Keratinocyte (primary cell): ENCODE data around the gene DBNDD1. TPM values are rescaled to one million over a fixed set of nuclear protein-coding genes. Genes with fewer than 3 reads are reported as not detected.

ENCODE experiments used
- DNase-seq: peaks from one replicate; pipeline ENCODE4 v3.0.0-alpha.2; 2011; ENCODE audit warnings: low read depth, missing footprints, low spot score
- FAIRE-seq: peaks from 2 replicates; lab custom pipeline; 2011; peaks lifted over from hg19 to GRCh38; lab: Jason Lieb, UNC
- H2AFZ ChIP-seq: 2 replicates; pipeline ENCODE4 v1.6.0; 2012; ENCODE audit warnings: low read length, control low read depth, inconsistent platforms; ENCODE audit not compliant: control insufficient read depth
- H3K27ac ChIP-seq: 2 replicates; pipeline ENCODE4 v1.5.1; 2011; ENCODE audit warnings: low read length; ENCODE audit not compliant: control insufficient read depth, insufficient read depth
- H3K27me3 ChIP-seq: 3 replicates; pipeline ENCODE4 v1.6.0; 2011; ENCODE audit warnings: low read length; ENCODE audit not compliant: control insufficient read depth, insufficient read depth; ENCODE audit errors: extremely low read depth
- H3K36me3 ChIP-seq, 2 experiments: 2 replicates in 1 of 2; 3 replicates in 1 of 2; pipeline ENCODE4 v1.5.1; 2011; ENCODE audit warnings: low read length in 2 of 2, mild to moderate bottlenecking in 1 of 2; ENCODE audit not compliant: control insufficient read depth in 2 of 2, insufficient read depth in 2 of 2; ENCODE audit errors: extremely low read depth in 1 of 2
- H3K4me1 ChIP-seq: 3 replicates; pipeline ENCODE4 v1.5.1; 2011; ENCODE audit warnings: low read length; ENCODE audit not compliant: control insufficient read depth, insufficient read depth; ENCODE audit errors: extremely low read depth
- H3K4me2 ChIP-seq: 3 replicates; pipeline ENCODE4 v1.6.0; 2011; ENCODE audit warnings: low read depth, low read length; ENCODE audit not compliant: control insufficient read depth, insufficient read depth; ENCODE audit errors: extremely low read depth
- H3K4me3 ChIP-seq, 3 experiments: fragments of 200-600 bp in 1 of 3; sonication (generic) in 1 of 3; 2 replicates in 2 of 3; 3 replicates in 1 of 3; pipeline ENCODE4 v1.5.1; 2011 to 2016; ENCODE audit warnings: low read length in 3 of 3, mild to moderate bottlenecking in 3 of 3, control low read depth in 2 of 3, inconsistent platforms in 1 of 3, low read depth in 1 of 3, mixed read lengths in 1 of 3, mixed run types in 1 of 3, moderate library complexity in 1 of 3; ENCODE audit not compliant: control insufficient read depth in 2 of 3, insufficient read depth in 2 of 3; ENCODE audit errors: extremely low read depth in 1 of 3
- H3K79me2 ChIP-seq: 2 replicates; pipeline ENCODE4 v1.6.0; 2012; ENCODE audit warnings: low read length; ENCODE audit not compliant: control insufficient read depth, insufficient read depth
- H3K9ac ChIP-seq: 3 replicates; pipeline ENCODE4 v1.6.0; 2011; ENCODE audit warnings: low read length; ENCODE audit not compliant: control insufficient read depth, insufficient read depth; ENCODE audit errors: extremely low read depth
- H3K9me1 ChIP-seq: 3 replicates; pipeline ENCODE4 v1.6.0; 2011; ENCODE audit warnings: low read length; ENCODE audit not compliant: control insufficient read depth, insufficient read depth; ENCODE audit errors: extremely low read depth
- H3K9me3 ChIP-seq: 2 replicates; pipeline ENCODE4 v1.5.1; 2012; ENCODE audit warnings: low read depth, low read length; ENCODE audit not compliant: control insufficient read depth
- H4K20me1 ChIP-seq: 3 replicates; pipeline ENCODE4 v1.6.0; 2011; ENCODE audit warnings: low read length; ENCODE audit not compliant: control insufficient read depth, insufficient read depth; ENCODE audit errors: extremely low read depth
- EZH2 ChIP-seq: IDR thresholded peaks from one replicate; pipeline ENCODE4 v1.6.1; 2012; ENCODE audit warnings: inconsistent platforms, mild to moderate bottlenecking, low read length, moderate library complexity
- dilution Hi-C: fragments of 300-500 bp; cut with MboI; formaldehyde crosslinking; loops from one replicate; pipeline ENCODE4 v1.7.0; 2020; ENCODE audit warnings: low sequenced_read_pairs; ENCODE audit not compliant: extremely low pct_ligation_motif_present
- polyA plus RNA-seq, 5 experiments: library from polyadenylated mRNA; depleted of rRNA in 3 of 5; stranded (reverse) in 3 of 5; stranded (forward) in 1 of 5; unstranded in 1 of 5; fragments of >200 nt; gene quantifications; 1 replicate in 1 of 5; 2 replicates in 3 of 5; 3 replicates in 1 of 5; pipeline versions ENCODE4 v1.2.1 to v1.2.3, GENCODE V29; 2011 to 2012; ENCODE audit warnings: missing spikeins in 2 of 5, low read depth in 1 of 5, low replicate concordance in 1 of 5
- TF ChIP-seq, protein P1 (sequence below), 3 experiments: IDR thresholded peaks in 1 of 3; conservative IDR thresholded peaks in 1 of 3; optimal IDR thresholded peaks in 1 of 3; 2 replicates in 2 of 3; 3 replicates in 1 of 3; pipeline versions ENCODE3 to v1.5.1; 2011; ENCODE audit warnings: low read length in 3 of 3, mild to moderate bottlenecking in 3 of 3, moderate library complexity in 2 of 3, control low read depth in 1 of 3, inconsistent platforms in 1 of 3; ENCODE audit not compliant: insufficient read depth in 2 of 3; ENCODE audit errors: extremely low read depth in 1 of 3

Gene DBNDD1
- polyA plus RNA-seq, 1 donor (not counting 4 experiments of a cell fraction or from before 2014, with no cell fraction given), result 1.7 TPM

GRCh38 chr16:90048347-90048722 is 29.1 kb upstream of the DBNDD1 start:
- H3K27ac ChIP-seq, result no peak overlapping the region
- dilution Hi-C loops, result no loop called here
- peaks cover 4% of the 10 kb centered on the region for H3K9me1 ChIP-seq
- FAIRE-seq, result no peak
- H3K79me2 ChIP-seq, result no peaks in the 10 kb centered on the region
- H2AFZ ChIP-seq, result no peak overlapping the region
- H3K9ac ChIP-seq, result no peak overlapping the region
- DNase-seq, result no peak
- no peaks in the 10 kb centered on the region for H3K36me3 ChIP-seq
- peak overlapping the region; percentile 16 for H3K4me2 ChIP-seq
- H4K20me1 ChIP-seq, result peaks cover 4% of the 10 kb centered on the region
- peaks cover 16% of the 10 kb centered on the region for H3K27me3 ChIP-seq
- peaks cover 23% of the 10 kb centered on the region for H3K4me1 ChIP-seq
- TF ChIP-seq, protein P1, sequence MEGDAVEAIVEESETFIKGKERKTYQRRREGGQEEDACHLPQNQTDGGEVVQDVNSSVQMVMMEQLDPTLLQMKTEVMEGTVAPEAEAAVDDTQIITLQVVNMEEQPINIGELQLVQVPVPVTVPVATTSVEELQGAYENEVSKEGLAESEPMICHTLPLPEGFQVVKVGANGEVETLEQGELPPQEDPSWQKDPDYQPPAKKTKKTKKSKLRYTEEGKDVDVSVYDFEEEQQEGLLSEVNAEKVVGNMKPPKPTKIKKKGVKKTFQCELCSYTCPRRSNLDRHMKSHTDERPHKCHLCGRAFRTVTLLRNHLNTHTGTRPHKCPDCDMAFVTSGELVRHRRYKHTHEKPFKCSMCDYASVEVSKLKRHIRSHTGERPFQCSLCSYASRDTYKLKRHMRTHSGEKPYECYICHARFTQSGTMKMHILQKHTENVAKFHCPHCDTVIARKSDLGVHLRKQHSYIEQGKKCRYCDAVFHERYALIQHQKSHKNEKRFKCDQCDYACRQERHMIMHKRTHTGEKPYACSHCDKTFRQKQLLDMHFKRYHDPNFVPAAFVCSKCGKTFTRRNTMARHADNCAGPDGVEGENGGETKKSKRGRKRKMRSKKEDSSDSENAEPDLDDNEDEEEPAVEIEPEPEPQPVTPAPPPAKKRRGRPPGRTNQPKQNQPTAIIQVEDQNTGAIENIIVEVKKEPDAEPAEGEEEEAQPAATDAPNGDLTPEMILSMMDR (optimal IDR thresholded peaks at IDR 0.05 in 1 of 3, IDR thresholded peaks at IDR 0.05 in 1 of 3, conservative IDR thresholded peaks at IDR 0.05 in 1 of 3; ENCODE audit: extremely low read depth in 1 of 3, insufficient read depth in 2 of 3, low read length in 3 of 3), result no peak
- TF ChIP-seq EZH2, result no peak
- peaks cover 4% of the 10 kb centered on the region for H3K9me3 ChIP-seq
- peak overlapping the region in 1 of 3 experiments; percentile 3 for H3K4me3 ChIP-seq

DNA sequence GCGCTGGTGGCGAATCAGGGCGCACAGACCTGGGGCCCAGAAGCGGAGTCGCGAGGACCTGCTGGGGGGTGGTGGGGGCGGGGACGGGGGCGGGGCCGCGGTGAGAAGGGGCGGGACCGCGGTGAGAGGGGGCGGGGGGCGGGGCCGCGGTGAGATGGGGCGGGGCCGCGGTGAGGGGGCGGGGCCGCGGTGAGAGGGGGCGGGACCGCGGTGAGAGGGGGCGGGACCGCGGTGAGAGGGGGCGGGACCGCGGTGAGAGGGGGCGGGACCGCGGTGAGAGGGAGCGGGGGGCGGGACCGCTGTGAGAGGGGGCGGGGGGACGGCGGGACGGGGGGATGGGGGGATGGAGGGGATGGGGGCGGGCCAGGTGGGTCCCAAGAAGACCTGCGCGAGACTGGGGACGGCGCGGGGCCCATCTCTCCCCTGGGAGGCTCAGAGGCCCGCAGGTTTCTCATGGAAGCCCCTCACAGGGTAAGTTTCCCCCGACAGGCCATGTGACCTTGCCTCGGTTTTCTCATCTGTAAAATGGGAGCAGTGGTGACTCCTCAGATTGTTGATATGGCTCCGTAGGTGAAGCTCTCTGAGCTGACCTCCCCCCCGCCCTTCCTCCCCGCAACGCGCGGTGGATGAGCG is 28.6 kb upstream of the DBNDD1 start:
- H3K27ac ChIP-seq, result no peak overlapping the region
- dilution Hi-C loops, result no loop called here

More for the DNA sequence above, 28.6 kb upstream of the DBNDD1 start:
- DNase-seq (no peak), FAIRE-seq (no peak)
- TF ChIP-seq, protein P1 (optimal IDR thresholded peaks at IDR 0.05 in 1 of 3, IDR thresholded peaks at IDR 0.05 in 1 of 3, conservative IDR thresholded peaks at IDR 0.05 in 1 of 3; ENCODE audit: extremely low read depth in 1 of 3, insufficient read depth in 2 of 3, low read length in 3 of 3), result no peak
- no peak for TF ChIP-seq EZH2
- Histone ChIP-seq H3K4me2 (peak overlapping the region; percentile 67), H3K4me1 (peaks cover 24% of the 10 kb centered on the region), H3K27me3 (peaks cover 16% of the 10 kb centered on the region), H2AFZ (no peak overlapping the region), H3K9ac (no peak overlapping the region), H3K36me3 (no peaks in the 10 kb centered on the region), H4K20me1 (peaks cover 4% of the 10 kb centered on the region), H3K79me2 (no peaks in the 10 kb centered on the region), H3K9me1 (peaks cover 4% of the 10 kb centered on the region), H3K9me3 (no peaks in the 10 kb centered on the region), H3K4me3 (peak overlapping the region in 2 of 3 experiments; percentile 3 to 30)
